Breast epithelium (tissue), 4 donors: ENCODE results near the gene DOP1B. TPM values are rescaled to one million over a fixed set of nuclear protein-coding genes. Genes with fewer than 3 reads are reported as not detected.

Experiments
- DNase-seq, 2 donors: peaks; one replicate each; pipeline ENCODE4 v3.0.0-alpha.2; 2019; ENCODE audit warnings: low spot score in 2 of 2
- H3K27ac ChIP-seq, 2 donors: fragments of 200-600 bp; sonication (generic) in 1 of 2; one replicate each; pipeline ENCODE4 v1.5.1; 2016 to 2019; ENCODE audit warnings: mild to moderate bottlenecking in 1 of 2
- H3K27me3 ChIP-seq, 2 donors: fragments of 200-600 bp; sonication (generic) in 1 of 2; one replicate each; pipeline versions ENCODE4 v1.5.1 to v1.6.0; 2017 to 2019; ENCODE audit warnings: control low read depth in 1 of 2, mild to moderate bottlenecking in 1 of 2
- H3K36me3 ChIP-seq: fragments of 200-600 bp; one replicate; pipeline ENCODE4 v1.5.1; 2019
- H3K4me1 ChIP-seq, 2 donors: fragments of 200-600 bp; sonication (generic); one replicate each; pipeline ENCODE4 v1.5.1; 2016 to 2019; ENCODE audit warnings: control low read depth in 1 of 2
- H3K4me3 ChIP-seq, 3 donors: fragments of 200-600 bp; sonication (generic); 1 replicate in 2 of 3; 2 replicates in 1 of 3; pipeline ENCODE4 v1.5.1; 2016 to 2019; ENCODE audit warnings: mild to moderate bottlenecking in 3 of 3, moderate library complexity in 2 of 3
- H3K9me3 ChIP-seq, 2 donors: fragments of 200-600 bp; sonication (generic) in 1 of 2; one replicate each; pipeline ENCODE4 v1.5.1; 2016 to 2019; ENCODE audit warnings: control low read depth in 1 of 2
- POLR2A ChIP-seq: fragments of 450-650 bp; IDR thresholded peaks from one replicate; pipeline ENCODE4 v1.6.1; 2016; ENCODE audit warnings: antibody characterized with exemption, mild to moderate bottlenecking, moderate library complexity
- POLR2AphosphoS5 ChIP-seq, 3 donors: sonication (generic); formaldehyde crosslinking; IDR thresholded peaks; one replicate each; pipeline ENCODE4 v1.6.1; 2017; ENCODE audit warnings: antibody characterized with exemption in 3 of 3
- intact Hi-C: fragments of 100-400 bp; cut with DNase I; formaldehyde crosslinking; loops from one replicate; pipeline ENCODE4 v1.15.1; 2023; ENCODE audit warnings: low total_unique reads
- total RNA-seq, 3 donors: library from RNA; depleted of rRNA; stranded (reverse); fragments of >200 nt; gene quantifications; one replicate each; pipeline ENCODE4 v1.1.0, GENCODE V29; 2016
- TF ChIP-seq, protein P1 (sequence below), 3 donors: fragments of 450-650 bp; IDR thresholded peaks; one replicate each; pipeline ENCODE4 v1.5.1; 2016 to 2017; ENCODE audit warnings: antibody characterized with exemption in 3 of 3, mild to moderate bottlenecking in 3 of 3, moderate library complexity in 3 of 3

The DOP1B gene
- total RNA-seq, 3 donors from 2014 or later = 11.5 to 21.4 (median 19.7) TPM

DNA sequence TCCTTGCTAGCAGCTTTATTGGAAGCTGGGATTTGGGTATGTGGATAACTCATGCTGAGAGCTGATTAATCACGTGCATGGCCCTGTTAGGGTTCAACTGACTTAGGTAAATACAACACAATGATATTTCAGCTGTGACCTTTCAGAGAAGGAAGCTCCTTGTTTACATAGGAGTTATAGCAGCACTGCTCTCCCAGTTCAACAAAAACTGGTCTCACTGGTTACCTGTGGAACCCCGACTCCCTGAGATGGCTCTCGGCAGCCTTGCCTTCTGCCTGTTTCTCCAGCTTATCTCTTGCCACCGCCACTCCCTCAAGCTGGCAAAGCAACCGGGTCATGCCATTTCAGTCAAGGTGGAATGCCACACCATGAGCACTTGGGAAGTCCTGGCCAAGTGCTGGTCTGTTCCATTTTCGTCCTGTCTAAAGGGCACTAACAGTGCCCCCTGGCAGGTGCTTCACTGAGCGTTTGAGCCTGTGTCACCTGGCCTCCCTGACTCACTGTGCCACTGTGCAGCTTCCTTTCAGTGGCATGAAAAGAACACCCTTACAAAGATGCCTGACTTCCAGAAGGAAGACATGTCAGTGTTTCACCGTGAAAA, 31.6 kb downstream of the DOP1B start:
- H3K27ac ChIP-seq = peak overlapping the region; percentile 53 to 62
- H3K27me3 ChIP-seq = no peaks in the 10 kb centered on the region
- H3K4me3 ChIP-seq = no peak overlapping the region
- TF ChIP-seq POLR2A (no peak), POLR2AphosphoS5 (IDR thresholded peaks at IDR 0.05) (no peak)
- TF ChIP-seq, protein P1, sequence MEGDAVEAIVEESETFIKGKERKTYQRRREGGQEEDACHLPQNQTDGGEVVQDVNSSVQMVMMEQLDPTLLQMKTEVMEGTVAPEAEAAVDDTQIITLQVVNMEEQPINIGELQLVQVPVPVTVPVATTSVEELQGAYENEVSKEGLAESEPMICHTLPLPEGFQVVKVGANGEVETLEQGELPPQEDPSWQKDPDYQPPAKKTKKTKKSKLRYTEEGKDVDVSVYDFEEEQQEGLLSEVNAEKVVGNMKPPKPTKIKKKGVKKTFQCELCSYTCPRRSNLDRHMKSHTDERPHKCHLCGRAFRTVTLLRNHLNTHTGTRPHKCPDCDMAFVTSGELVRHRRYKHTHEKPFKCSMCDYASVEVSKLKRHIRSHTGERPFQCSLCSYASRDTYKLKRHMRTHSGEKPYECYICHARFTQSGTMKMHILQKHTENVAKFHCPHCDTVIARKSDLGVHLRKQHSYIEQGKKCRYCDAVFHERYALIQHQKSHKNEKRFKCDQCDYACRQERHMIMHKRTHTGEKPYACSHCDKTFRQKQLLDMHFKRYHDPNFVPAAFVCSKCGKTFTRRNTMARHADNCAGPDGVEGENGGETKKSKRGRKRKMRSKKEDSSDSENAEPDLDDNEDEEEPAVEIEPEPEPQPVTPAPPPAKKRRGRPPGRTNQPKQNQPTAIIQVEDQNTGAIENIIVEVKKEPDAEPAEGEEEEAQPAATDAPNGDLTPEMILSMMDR (IDR thresholded peaks at IDR 0.05) = no peak
- intact Hi-C loops = no loop called here
- peak; percentile 24 to 63 for DNase-seq
- no peaks in the 10 kb centered on the region for H3K36me3 ChIP-seq
- H3K4me1 ChIP-seq = no peaks in the 10 kb centered on the region
- H3K9me3 ChIP-seq = no peaks in the 10 kb centered on the region

DNA sequence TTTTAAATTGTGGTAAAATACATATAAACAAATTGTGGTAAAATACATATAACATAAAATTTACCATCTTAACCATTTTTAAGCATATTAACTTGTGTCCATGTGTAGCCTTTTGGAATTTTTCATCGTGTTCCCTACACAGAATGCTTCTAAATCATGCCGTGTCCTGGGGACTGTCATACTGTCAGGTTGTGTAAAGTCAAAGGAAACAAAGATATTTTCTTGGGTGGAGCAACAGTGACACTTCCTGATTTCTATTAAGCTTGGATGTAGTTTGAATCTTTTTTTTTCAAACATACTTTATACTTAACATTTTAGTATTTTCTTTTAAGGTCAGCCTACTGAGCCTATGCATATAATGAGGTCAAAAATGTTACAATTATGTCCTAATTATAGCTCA, 32.3 kb downstream of the DOP1B start:
- H3K36me3 ChIP-seq = no peaks in the 10 kb centered on the region
- intact Hi-C loops = no loop called here
- H3K27ac ChIP-seq = peak overlapping the region in 1 of 2 donors; percentile 62
- no peaks in the 10 kb centered on the region for H3K4me1 ChIP-seq
- no peaks in the 10 kb centered on the region for H3K9me3 ChIP-seq
- TF ChIP-seq, protein P1 (IDR thresholded peaks at IDR 0.05) = no peak
- TF ChIP-seq POLR2AphosphoS5 (IDR thresholded peaks at IDR 0.05) = no peak
- no peak for TF ChIP-seq POLR2A
- H3K4me3 ChIP-seq = no peak overlapping the region
- H3K27me3 ChIP-seq = no peaks in the 10 kb centered on the region
- DNase-seq = no peak

DNA sequence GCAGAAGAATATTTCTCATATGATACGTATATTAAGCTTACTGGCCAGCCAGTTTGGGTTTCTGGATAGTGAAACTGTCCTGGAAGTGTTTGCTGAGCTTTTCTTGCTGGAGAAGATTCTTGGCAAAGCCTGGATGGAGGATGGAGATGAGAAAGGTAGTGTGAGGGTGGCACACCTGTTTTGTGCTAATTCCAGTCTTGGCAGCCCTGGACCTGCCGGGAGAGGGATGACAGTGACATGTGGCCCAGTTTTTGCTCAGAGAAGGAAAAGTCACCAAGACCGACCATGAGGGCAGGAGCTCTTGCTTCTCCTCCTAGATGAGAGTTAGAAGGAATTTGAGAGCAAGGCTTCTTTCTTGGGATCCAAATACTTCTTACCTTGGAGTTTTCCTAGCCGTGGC, 34.1 kb downstream of the DOP1B start:
- TF ChIP-seq, protein P1 (IDR thresholded peaks at IDR 0.05) = no peak
- TF ChIP-seq POLR2AphosphoS5 (IDR thresholded peaks at IDR 0.05) = no peak
- TF ChIP-seq POLR2A = no peak

DNA sequence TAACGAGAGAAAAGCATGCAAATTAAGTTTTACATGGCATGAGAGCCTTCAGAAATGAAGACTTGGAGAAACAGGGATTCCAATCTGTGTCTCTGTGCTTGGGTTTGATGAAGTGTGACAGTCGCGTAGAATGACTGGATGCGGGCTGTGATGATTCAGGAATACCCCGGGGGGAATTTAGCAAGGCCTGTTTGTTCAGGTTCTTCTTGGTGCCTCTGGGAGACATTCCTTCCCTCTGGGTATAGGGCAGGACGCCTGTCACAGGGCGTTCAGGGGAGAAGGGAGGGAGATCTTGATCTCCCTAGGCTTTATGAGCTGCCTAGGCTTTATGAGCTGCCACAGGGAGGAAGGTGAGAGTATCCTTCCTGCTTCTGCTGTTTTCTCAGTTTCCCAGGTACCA, 36.6 kb downstream of the DOP1B start:
- intact Hi-C loops = no loop called here
- Histone ChIP-seq H3K4me1 (no peaks in the 10 kb centered on the region), H3K27ac (peak overlapping the region in 1 of 2 donors; percentile 54)

More for the DNA sequence above, 34.1 kb downstream of the DOP1B start:
- no peaks in the 10 kb centered on the region for H3K9me3 ChIP-seq
- H3K4me1 ChIP-seq = no peaks in the 10 kb centered on the region
- H3K36me3 ChIP-seq = no peaks in the 10 kb centered on the region
- no peak overlapping the region for H3K4me3 ChIP-seq
- no peak for DNase-seq
- no peaks in the 10 kb centered on the region for H3K27me3 ChIP-seq
- no peak overlapping the region for H3K27ac ChIP-seq
- intact Hi-C loops = no loop called here

DNA sequence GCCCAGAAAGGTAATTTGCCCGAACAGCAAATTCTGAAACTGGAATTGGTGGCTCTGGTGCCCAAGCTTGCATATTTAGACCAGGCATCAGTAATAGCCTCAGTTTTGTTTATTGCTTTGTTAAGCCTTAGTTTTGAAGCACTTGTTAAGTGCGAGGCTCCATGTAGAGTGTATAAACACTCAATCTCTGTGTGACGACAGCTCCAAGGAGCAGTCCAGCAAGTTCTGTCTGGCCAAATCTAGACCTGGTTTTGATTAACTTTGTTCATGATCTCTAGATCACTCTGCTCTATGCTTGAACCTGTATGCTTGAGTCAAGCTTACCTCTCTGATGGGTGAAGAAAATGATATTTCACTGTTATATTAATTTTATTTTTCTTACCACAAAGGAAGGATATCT, 37.4 kb downstream of the DOP1B start:
- TF ChIP-seq, protein P1 (IDR thresholded peaks at IDR 0.05) = no peak
- TF ChIP-seq POLR2AphosphoS5 (IDR thresholded peaks at IDR 0.05) = no peak
- TF ChIP-seq POLR2A = no peak
- Histone ChIP-seq H3K27me3 (no peaks in the 10 kb centered on the region), H3K4me1 (no peaks in the 10 kb centered on the region), H3K36me3 (no peaks in the 10 kb centered on the region), H3K9me3 (no peaks in the 10 kb centered on the region), H3K27ac (peak overlapping the region in 1 of 2 donors; percentile 54), H3K4me3 (no peak overlapping the region)
- intact Hi-C loops = no loop called here
- DNase-seq = no peak

More for the DNA sequence above, 36.6 kb downstream of the DOP1B start:
- Histone ChIP-seq H3K9me3 (no peaks in the 10 kb centered on the region), H3K27me3 (no peaks in the 10 kb centered on the region), H3K4me3 (no peak overlapping the region), H3K36me3 (no peaks in the 10 kb centered on the region)
- DNase-seq = peak in 1 of 2 donors; percentile 23
- TF ChIP-seq POLR2A (no peak), POLR2AphosphoS5 (IDR thresholded peaks at IDR 0.05) (no peak)
- TF ChIP-seq, protein P1 (IDR thresholded peaks at IDR 0.05) = no peak
